HG02885 (cell line): ENCODE measurements around the gene SNX12.
A peak's percentile ranks its signal among the peaks of the same experiment; 100 is the strongest.
"Not testable (repeated sequence)": the region's sequence is repeated elsewhere in the genome, so short reads cannot be mapped to it uniquely, and the experiment has no call there.

ENCODE experiments used
- ATAC-seq: cut with Tn5 transposase; IDR thresholded peaks from one replicate; pipeline ENCODE4 v1.9.1; 2021; ENCODE audit warnings: mild to moderate bottlenecking; ENCODE audit not compliant: unreplicated experiment, poor library complexity

The SNX12 gene

GRCh38 chrX:71095033-71095432 lies 26.9 kb upstream of the SNX12 start:
- no peak for ATAC-seq

GRCh38 chrX:71091263-71091662 lies 23.1 kb upstream of the SNX12 start:
- ATAC-seq: no peak

- ATAC-seq: no peak
Observed at GRCh38 chrX:71085900-71086299, 17.8 kb upstream of the SNX12 start.

GRCh38 chrX:71082822-71083221 lies 14.7 kb upstream of the SNX12 start:
- ATAC-seq: no peak

- no peak for ATAC-seq
Observed at GRCh38 chrX:71082124-71082647, 14.1 kb upstream of the SNX12 start.

- no peak for ATAC-seq
Observed at GRCh38 chrX:71081330-71082123, 13.4 kb upstream of the SNX12 start.

GRCh38 chrX:71070531-71070930 lies 2.4 kb upstream of the SNX12 start:
- ATAC-seq: no peak

GRCh38 chrX:71067712-71068043 lies 456 bp downstream of the SNX12 start:
- ATAC-seq: no peak

GRCh38 chrX:71067089-71067488 lies 1.0 kb downstream of the SNX12 start:
- no peak for ATAC-seq

GRCh38 chrX:71060127-71060526 lies 8.0 kb downstream of the SNX12 start:
- ATAC-seq: no peak

GRCh38 chrX:71057848-71058530 lies 10.1 kb downstream of the SNX12 start:
- no peak for ATAC-seq

- ATAC-seq: no peak
Observed at GRCh38 chrX:71056867-71057266, 11.3 kb downstream of the SNX12 start.

GRCh38 chrX:71053217-71053621 lies 14.9 kb downstream of the SNX12 start:
- ATAC-seq: peak; percentile 99

- ATAC-seq: peak; percentile 27
Observed at GRCh38 chrX:71052721-71053120, 15.4 kb downstream of the SNX12 start.

GRCh38 chrX:71047891-71048290 lies 20.2 kb downstream of the SNX12 start:
- not testable (repeated sequence) for ATAC-seq

- ATAC-seq: no peak
Observed at GRCh38 chrX:71017396-71017939, 50.7 kb downstream of the SNX12 start.
